Gastrocnemius medialis (tissue), 4 donors: ENCODE results near the gene EMX1. TPM values are rescaled to one million over a fixed set of nuclear protein-coding genes. Genes with fewer than 3 reads are reported as not detected.

Experiments used
- ATAC-seq, 2 donors: fragments of 150-250 bp; one replicate each; pipeline ENCODE4 v1.9.1; 2016
- DNase-seq, 2 donors: peaks; one replicate each; pipeline ENCODE4 v3.0.0-alpha.2; 2019
- H3K27ac ChIP-seq, 4 donors: fragments of 200-600 bp; sonication (generic); 1 replicate in 1 of 4; 2 replicates in 3 of 4; pipeline ENCODE4 v1.5.1; 2016 to 2018; ENCODE audit warnings: mild to moderate bottlenecking in 2 of 4, moderate library complexity in 1 of 4
- H3K27me3 ChIP-seq, 3 donors: fragments of 200-600 bp; sonication (generic) in 2 of 3; 1 replicate in 1 of 3; 2 replicates in 2 of 3; pipeline versions ENCODE4 v1.5.1 to v1.6.0; 2016 to 2019; ENCODE audit warnings: mild to moderate bottlenecking in 1 of 3, moderate library complexity in 1 of 3
- H3K36me3 ChIP-seq, 2 donors: fragments of 200-600 bp; sonication (generic) in 1 of 2; one replicate each; pipeline ENCODE4 v1.5.1; 2017 to 2018
- H3K4me1 ChIP-seq, 2 donors: fragments of 200-600 bp; sonication (generic) in 1 of 2; one replicate each; pipeline ENCODE4 v1.5.1; 2016 to 2017; ENCODE audit warnings: mild to moderate bottlenecking in 2 of 2
- H3K4me3 ChIP-seq, 4 donors: fragments of 200-600 bp; sonication (generic) in 3 of 4; 1 replicate in 1 of 4; 2 replicates in 3 of 4; pipeline ENCODE4 v1.5.1; 2016 to 2019; ENCODE audit warnings: mild to moderate bottlenecking in 2 of 4
- H3K9me3 ChIP-seq, 3 donors: fragments of 200-600 bp; sonication (generic) in 2 of 3; 1 replicate in 1 of 3; 2 replicates in 2 of 3; pipeline ENCODE4 v1.5.1; 2016 to 2019
- POLR2A ChIP-seq, 2 donors: fragments of 450-650 bp; IDR thresholded peaks; one replicate each; pipeline ENCODE4 v1.6.1; 2017; ENCODE audit warnings: antibody characterized with exemption in 2 of 2, mild to moderate bottlenecking in 2 of 2, moderate library complexity in 2 of 2
- in situ Hi-C, 4 donors: fragments of 200-750 bp; cut with MboI; loops; one replicate each; pipeline versions ENCODE4 v1.15.0 to v1.8.0; 2017; ENCODE audit warnings: low sequenced_read_pairs in 4 of 4
- intact Hi-C: fragments of 100-400 bp; cut with DNase I; formaldehyde crosslinking; loops from one replicate; pipeline ENCODE4 v1.15.1; 2023; ENCODE audit warnings: low total_unique reads
- total RNA-seq, 4 donors: library from RNA; depleted of rRNA; stranded (reverse); fragments of >200 nt; gene quantifications; one replicate each; pipeline versions ENCODE4 v1.1.0 to v1.2.3, GENCODE V29; 2016
- TF ChIP-seq, protein P1 (sequence below), 5 experiments: fragments of 450-650 bp in 3 of 5; fragments of 200-600 bp in 2 of 5; sonication (generic) in 2 of 5; IDR thresholded peaks in 4 of 5; conservative IDR thresholded peaks in 1 of 5; 1 replicate in 4 of 5; 2 replicates in 1 of 5; pipeline ENCODE4 v1.5.1; 2016 to 2019; ENCODE audit warnings: antibody characterized with exemption in 5 of 5, mild to moderate bottlenecking in 3 of 5, moderate library complexity in 3 of 5

The EMX1 gene
- total RNA-seq, 4 donors from 2014 or later: not detected

GRCh38 chr2:72889991-72890390, 27.3 kb upstream of the EMX1 start:
- in situ Hi-C loops (loop anchor here in 1 of 4 donors (25.0 kb wide), 1 partner anchor 272 kb away; no protein-coding TSS in a partner anchor), intact Hi-C loops (loop anchor here (5.0 to 10.0 kb wide), 3 partner anchors 85 to 287 kb away; partner anchors contain the start of gene SFXN5)
- Histone ChIP-seq H3K27ac (no peak overlapping the region), H3K27me3 (peaks cover 0 to 4% (median 1%) of the 10 kb centered on the region in 3 donors), H3K9me3 (no peaks in the 10 kb centered on the region), H3K4me1 (peaks cover 12 to 33% of the 10 kb centered on the region in 2 donors), H3K36me3 (peaks cover 0 to 13% of the 10 kb centered on the region in 2 donors), H3K4me3 (no peak overlapping the region)
- DNase-seq (no peak), ATAC-seq (no peak)
- TF ChIP-seq POLR2A (IDR thresholded peaks at IDR 0.05): no peak
- TF ChIP-seq, protein P1, sequence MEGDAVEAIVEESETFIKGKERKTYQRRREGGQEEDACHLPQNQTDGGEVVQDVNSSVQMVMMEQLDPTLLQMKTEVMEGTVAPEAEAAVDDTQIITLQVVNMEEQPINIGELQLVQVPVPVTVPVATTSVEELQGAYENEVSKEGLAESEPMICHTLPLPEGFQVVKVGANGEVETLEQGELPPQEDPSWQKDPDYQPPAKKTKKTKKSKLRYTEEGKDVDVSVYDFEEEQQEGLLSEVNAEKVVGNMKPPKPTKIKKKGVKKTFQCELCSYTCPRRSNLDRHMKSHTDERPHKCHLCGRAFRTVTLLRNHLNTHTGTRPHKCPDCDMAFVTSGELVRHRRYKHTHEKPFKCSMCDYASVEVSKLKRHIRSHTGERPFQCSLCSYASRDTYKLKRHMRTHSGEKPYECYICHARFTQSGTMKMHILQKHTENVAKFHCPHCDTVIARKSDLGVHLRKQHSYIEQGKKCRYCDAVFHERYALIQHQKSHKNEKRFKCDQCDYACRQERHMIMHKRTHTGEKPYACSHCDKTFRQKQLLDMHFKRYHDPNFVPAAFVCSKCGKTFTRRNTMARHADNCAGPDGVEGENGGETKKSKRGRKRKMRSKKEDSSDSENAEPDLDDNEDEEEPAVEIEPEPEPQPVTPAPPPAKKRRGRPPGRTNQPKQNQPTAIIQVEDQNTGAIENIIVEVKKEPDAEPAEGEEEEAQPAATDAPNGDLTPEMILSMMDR (IDR thresholded peaks at IDR 0.05 in 4 of 5, conservative IDR thresholded peaks at IDR 0.05 in 1 of 5): no peak

DNA sequence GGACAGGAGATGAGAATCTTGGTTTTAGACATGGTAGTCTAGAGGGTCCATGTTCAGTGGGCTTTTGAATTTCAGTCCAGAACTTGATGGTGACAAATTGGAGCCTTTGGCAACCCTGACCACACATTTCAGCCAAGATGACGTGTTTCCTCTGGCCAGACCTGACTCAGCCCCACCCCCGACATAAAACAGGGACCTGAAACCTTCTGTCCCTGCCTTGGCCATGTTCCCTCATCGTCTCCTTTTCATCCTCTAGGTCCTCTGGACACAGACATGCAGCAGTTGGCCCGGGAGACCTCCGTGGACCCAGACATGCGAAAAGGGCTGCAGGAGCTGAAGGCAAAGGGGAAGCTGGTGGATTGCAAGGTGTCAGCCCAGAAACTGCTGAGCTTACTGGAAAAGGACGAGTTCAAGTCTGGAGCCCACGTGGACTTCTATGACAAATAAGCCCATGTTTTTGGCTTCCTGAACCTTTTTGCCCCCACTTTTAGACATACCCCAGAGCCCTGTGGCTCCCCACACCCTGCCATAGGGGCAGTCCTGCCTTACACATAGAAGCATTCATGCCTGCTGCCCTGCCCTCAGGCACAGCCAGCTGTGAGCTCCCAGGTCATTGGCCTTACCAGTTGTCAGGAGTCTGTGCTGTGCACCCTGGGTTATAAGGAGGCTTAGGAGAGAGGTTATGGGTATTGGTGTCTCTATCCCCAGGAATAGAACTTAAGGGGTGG, 26.1 kb upstream of the EMX1 start:
- ATAC-seq: no peak
- H3K27ac ChIP-seq: no peak overlapping the region
- no peak for DNase-seq
- H3K4me1 ChIP-seq: peaks cover 17 to 39% of the 10 kb centered on the region in 2 donors
- H3K27me3 ChIP-seq: peaks cover 3 to 7% (median 5%) of the 10 kb centered on the region in 3 donors
- no peak overlapping the region for H3K4me3 ChIP-seq
- no peaks in the 10 kb centered on the region for H3K9me3 ChIP-seq
- no peak for TF ChIP-seq POLR2A (IDR thresholded peaks at IDR 0.05)
- TF ChIP-seq, protein P1 (IDR thresholded peaks at IDR 0.05 in 4 of 5, conservative IDR thresholded peaks at IDR 0.05 in 1 of 5): no peak
- intact Hi-C loops (loop anchor here (10.0 kb wide), 1 partner anchor 84 kb away; no protein-coding TSS in a partner anchor), in situ Hi-C loops (loop anchor here in 1 of 4 donors (25.0 kb wide), 1 partner anchor 271 kb away; no protein-coding TSS in a partner anchor)
- H3K36me3 ChIP-seq: peaks cover 0 to 13% of the 10 kb centered on the region in 2 donors

- Histone ChIP-seq H3K27me3 (peaks cover 3 to 7% (median 5%) of the 10 kb centered on the region in 3 donors), H3K4me3 (no peak overlapping the region), H3K4me1 (peaks cover 17 to 32% of the 10 kb centered on the region in 2 donors), H3K36me3 (peaks cover 0 to 13% of the 10 kb centered on the region in 2 donors), H3K9me3 (no peaks in the 10 kb centered on the region), H3K27ac (no peak overlapping the region)
- intact Hi-C loops (loop anchor here (2.0 to 10.0 kb wide), 2 partner anchors 82 to 270 kb away; no protein-coding TSS in a partner anchor), in situ Hi-C loops (loop anchor here in 1 of 4 donors (25.0 kb wide), 1 partner anchor 270 kb away; no protein-coding TSS in a partner anchor)
- DNase-seq (peak in 1 of 2 donors; percentile 49), ATAC-seq (peak; percentile 31 to 42)
- TF ChIP-seq, protein P1 (IDR thresholded peaks at IDR 0.05 in 4 of 5, conservative IDR thresholded peaks at IDR 0.05 in 1 of 5): peak in 4 of 5 experiments; percentile 32 to 67 (median 62)
- TF ChIP-seq POLR2A (IDR thresholded peaks at IDR 0.05): no peak
Observed at GRCh38 chr2:72892506-72893173, 24.7 kb upstream of the EMX1 start.

DNA sequence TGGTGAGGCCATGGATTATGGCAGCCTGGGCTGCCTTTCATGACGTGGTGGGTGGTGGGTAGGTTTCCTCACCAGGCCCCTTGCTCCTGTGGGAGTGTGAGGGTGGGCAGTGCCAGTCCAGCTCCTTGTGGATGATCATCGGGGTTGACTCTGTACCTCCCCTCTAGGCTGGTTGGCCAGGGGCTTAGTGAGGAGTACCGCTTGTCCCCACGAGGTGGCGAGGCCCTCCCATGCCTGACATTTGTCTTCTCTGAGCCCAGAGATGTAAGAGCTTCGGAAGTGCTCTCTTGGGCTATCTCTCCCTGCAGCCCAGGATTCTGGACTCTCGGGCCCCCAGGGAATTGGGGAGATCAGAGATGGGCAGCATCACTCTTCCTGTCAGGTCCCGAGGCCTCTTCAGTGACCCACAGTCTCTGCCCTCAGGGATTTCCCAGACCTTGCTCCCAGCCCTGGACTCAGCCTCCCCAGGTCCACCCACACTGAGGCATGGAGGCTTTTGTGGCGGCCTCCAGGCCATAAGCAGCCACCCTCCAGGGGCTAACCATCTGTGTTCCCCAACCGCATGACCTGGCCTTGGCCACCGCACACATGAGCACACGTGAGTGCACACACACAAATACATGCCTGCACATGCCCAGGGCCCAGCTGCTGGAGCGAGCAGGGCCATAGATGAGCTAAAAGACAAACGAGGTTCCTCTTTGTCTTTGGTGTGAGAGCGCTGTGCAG, 23.6 kb upstream of the EMX1 start:
- H3K9me3 ChIP-seq: no peaks in the 10 kb centered on the region
- intact Hi-C loops: loop anchor here (2.0 to 10.0 kb wide), 2 partner anchors 81 to 269 kb away; no protein-coding TSS in a partner anchor
- DNase-seq: no peak
- in situ Hi-C loops: loop anchor here in 1 of 4 donors (25.0 kb wide), 1 partner anchor 269 kb away; no protein-coding TSS in a partner anchor
- ATAC-seq: peak in 1 of 2 donors; percentile 54
- peaks cover 0 to 13% of the 10 kb centered on the region in 2 donors for H3K36me3 ChIP-seq
- TF ChIP-seq, protein P1 (IDR thresholded peaks at IDR 0.05 in 4 of 5, conservative IDR thresholded peaks at IDR 0.05 in 1 of 5): peak in 4 of 5 experiments; percentile 18 to 46 (median 34)
- TF ChIP-seq POLR2A (IDR thresholded peaks at IDR 0.05): no peak
- H3K27me3 ChIP-seq: peaks cover 3 to 10% (median 5%) of the 10 kb centered on the region in 3 donors
- H3K27ac ChIP-seq: no peak overlapping the region
- H3K4me3 ChIP-seq: no peak overlapping the region
- H3K4me1 ChIP-seq: peaks cover 8 to 23% of the 10 kb centered on the region in 2 donors
